ENCODE results near the gene PLAC1.

- TF ChIP-seq, protein P1, sequence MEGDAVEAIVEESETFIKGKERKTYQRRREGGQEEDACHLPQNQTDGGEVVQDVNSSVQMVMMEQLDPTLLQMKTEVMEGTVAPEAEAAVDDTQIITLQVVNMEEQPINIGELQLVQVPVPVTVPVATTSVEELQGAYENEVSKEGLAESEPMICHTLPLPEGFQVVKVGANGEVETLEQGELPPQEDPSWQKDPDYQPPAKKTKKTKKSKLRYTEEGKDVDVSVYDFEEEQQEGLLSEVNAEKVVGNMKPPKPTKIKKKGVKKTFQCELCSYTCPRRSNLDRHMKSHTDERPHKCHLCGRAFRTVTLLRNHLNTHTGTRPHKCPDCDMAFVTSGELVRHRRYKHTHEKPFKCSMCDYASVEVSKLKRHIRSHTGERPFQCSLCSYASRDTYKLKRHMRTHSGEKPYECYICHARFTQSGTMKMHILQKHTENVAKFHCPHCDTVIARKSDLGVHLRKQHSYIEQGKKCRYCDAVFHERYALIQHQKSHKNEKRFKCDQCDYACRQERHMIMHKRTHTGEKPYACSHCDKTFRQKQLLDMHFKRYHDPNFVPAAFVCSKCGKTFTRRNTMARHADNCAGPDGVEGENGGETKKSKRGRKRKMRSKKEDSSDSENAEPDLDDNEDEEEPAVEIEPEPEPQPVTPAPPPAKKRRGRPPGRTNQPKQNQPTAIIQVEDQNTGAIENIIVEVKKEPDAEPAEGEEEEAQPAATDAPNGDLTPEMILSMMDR (IDR thresholded peaks at IDR 0.05) = no peak
- no peak for TF ChIP-seq MAX (CRISPR knock-in tag; IDR thresholded peaks at IDR 0.05)
- no peak for TF ChIP-seq ZNF425 (CRISPR knock-in tag; conservative IDR thresholded peaks at IDR 0.05)
- no peak for TF ChIP-seq TEAD4 (CRISPR knock-in tag; IDR thresholded peaks at IDR 0.05)
- no peak for TF ChIP-seq ZNF232 (CRISPR knock-in tag; IDR thresholded peaks at IDR 0.05)
- no peak for TF ChIP-seq E2F4 (CRISPR knock-in tag; IDR thresholded peaks at IDR 0.05; ENCODE audit: borderline replicate concordance, low read depth)
- no peak for TF ChIP-seq STAT6 (CRISPR knock-in tag; conservative IDR thresholded peaks at IDR 0.05; ENCODE audit: low read depth)
- no peak for TF ChIP-seq ETV6 (CRISPR knock-in tag; IDR thresholded peaks at IDR 0.05)
Observed at GRCh38 chrX:134659761-134660160, 1.5 kb upstream of the PLAC1 start.

All from WTC11 (cell line).